Lower leg skin (tissue), 3 donors: ENCODE data around the gene HTATIP2.

ENCODE experiments used
- CTCF ChIP-seq, 3 donors: fragments of 450-650 bp; IDR thresholded peaks; one replicate each; pipeline ENCODE4 v1.5.1; 2016; ENCODE audit warnings: antibody characterized with exemption in 3 of 3, mild to moderate bottlenecking in 3 of 3, moderate library complexity in 2 of 3
- POLR2A ChIP-seq, 2 donors: fragments of 450-650 bp; IDR thresholded peaks; one replicate each; pipeline ENCODE4 v1.6.1; 2016 to 2017; ENCODE audit warnings: antibody characterized with exemption in 2 of 2, mild to moderate bottlenecking in 1 of 2, moderate library complexity in 1 of 2

- TF ChIP-seq POLR2A (IDR thresholded peaks at IDR 0.05) (no peak), CTCF (IDR thresholded peaks at IDR 0.05) (no peak)
Observed at GRCh38 chr11:20337526-20338154, 25.9 kb upstream of the HTATIP2 start.
